Fibroblast of villous mesenchyme (primary cell): Measurements from ENCODE around the gene TELO2. TPM values are rescaled to one million over a fixed set of nuclear protein-coding genes. Genes with fewer than 3 reads are reported as not detected.

ENCODE experiments used
- DNase-seq: peaks from one replicate; pipeline ENCODE4 v3.0.0-alpha.2; 2010; ENCODE audit warnings: low read depth
- H3K4me3 ChIP-seq: 2 replicates; pipeline ENCODE4 v1.5.1; 2011; ENCODE audit warnings: low read depth, mild to moderate bottlenecking, low read length
- CTCF ChIP-seq: IDR thresholded peaks from 2 replicates; pipeline ENCODE4 v1.5.1; 2012; ENCODE audit warnings: low read depth, mild to moderate bottlenecking, low read length; ENCODE audit not compliant: insufficient read depth
- total RNA-seq: library from RNA; depleted of rRNA; stranded (reverse); fragments of >200 nt; gene quantifications from 2 replicates; pipeline ENCODE4 v1.2.3, GENCODE V29; 2012

TELO2 gene
- total RNA-seq, 1 donor = 21.6 TPM

GRCh38 chr16:1548727-1549126 lies 55.6 kb downstream of the TELO2 start:
- H3K4me3 ChIP-seq = no peak overlapping the region
- TF ChIP-seq CTCF = no peak
- DNase-seq = no peak

GRCh38 chr16:1550069-1550468 lies 56.9 kb downstream of the TELO2 start:
- no peak overlapping the region for H3K4me3 ChIP-seq
- no peak for DNase-seq
- TF ChIP-seq CTCF = no peak

- DNase-seq = no peak
- TF ChIP-seq CTCF = no peak
- H3K4me3 ChIP-seq = no peak overlapping the region
These were observed 57.5 kb downstream of the TELO2 start for GRCh38 chr16:1550696-1551095.

- no peak for TF ChIP-seq CTCF
- no peak overlapping the region for H3K4me3 ChIP-seq
- no peak for DNase-seq
These were observed 58.0 kb downstream of the TELO2 start for GRCh38 chr16:1551166-1551565.

GRCh38 chr16:1552129-1552528 lies 59.0 kb downstream of the TELO2 start:
- no peak overlapping the region for H3K4me3 ChIP-seq
- TF ChIP-seq CTCF = no peak
- no peak for DNase-seq

- H3K4me3 ChIP-seq = no peak overlapping the region
- TF ChIP-seq CTCF = no peak
- no peak for DNase-seq
These were observed 61.0 kb downstream of the TELO2 start for GRCh38 chr16:1553946-1554825.

GRCh38 chr16:1554826-1555445 lies 61.8 kb downstream of the TELO2 start:
- H3K4me3 ChIP-seq = no peak overlapping the region
- no peak for TF ChIP-seq CTCF
- DNase-seq = no peak
